Breast epithelium (tissue), 3 donors: Measurements from ENCODE around the gene DLEC1.

ENCODE experiments used
- CTCF ChIP-seq, 3 donors: fragments of 450-650 bp; IDR thresholded peaks; one replicate each; pipeline ENCODE4 v1.5.1; 2016 to 2017; ENCODE audit warnings: antibody characterized with exemption in 3 of 3, mild to moderate bottlenecking in 3 of 3, moderate library complexity in 3 of 3
- POLR2A ChIP-seq: fragments of 450-650 bp; IDR thresholded peaks from one replicate; pipeline ENCODE4 v1.6.1; 2016; ENCODE audit warnings: antibody characterized with exemption, mild to moderate bottlenecking, moderate library complexity

- no peak for TF ChIP-seq CTCF (IDR thresholded peaks at IDR 0.05)
- no peak for TF ChIP-seq POLR2A
Measured at GRCh38 chr3:38021196-38021595, 17.8 kb upstream of the DLEC1 start.
